ENCODE measurements around the gene RNF187. TPM values are rescaled to one million over a fixed set of nuclear protein-coding genes. Genes with fewer than 3 reads are reported as not detected.

Gene RNF187
- polyA plus RNA-seq, 1 experiment: 106 TPM

DNA sequence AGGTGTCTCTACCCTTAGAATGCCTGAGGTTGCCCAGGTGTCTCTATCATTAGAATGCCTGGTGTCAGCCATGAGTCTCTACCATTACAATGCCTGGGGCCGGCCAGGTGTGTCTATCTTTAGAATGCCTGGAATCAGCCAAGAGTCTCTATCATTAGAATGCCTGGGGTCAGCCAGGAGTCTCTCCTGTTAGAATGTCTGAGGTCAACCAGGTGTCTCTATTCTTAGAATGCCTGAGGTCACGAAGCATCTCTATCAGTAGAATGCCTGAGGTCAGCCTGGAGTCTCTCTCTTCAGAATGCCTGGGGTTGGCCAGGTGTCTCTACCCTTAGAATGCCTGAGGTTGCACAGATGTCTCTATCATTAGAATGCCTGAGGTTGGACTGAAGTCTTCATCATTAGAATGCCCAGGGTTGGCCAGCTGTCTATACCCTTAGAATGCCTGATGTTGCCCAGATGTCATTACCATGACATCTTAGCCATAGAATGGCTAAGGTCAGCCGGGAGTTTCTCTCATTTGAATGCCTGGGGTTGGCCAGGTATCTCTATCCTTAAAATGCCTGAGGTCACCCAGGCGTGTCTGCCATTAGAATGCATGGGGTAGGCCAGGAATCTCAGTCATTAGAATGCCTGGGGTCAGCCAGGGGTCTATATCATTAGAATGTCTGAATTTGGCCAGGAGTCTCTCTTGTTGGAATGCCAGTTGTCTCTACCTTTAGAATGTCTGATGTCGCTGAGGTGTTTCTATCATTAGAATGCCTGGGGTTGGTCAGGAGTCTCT, 44.0 kb downstream of the RNF187 start:
- no peaks in the 10 kb centered on the region for H3K36me3 ChIP-seq (ENCODE audit: control insufficient read depth, insufficient read depth, low read length)
- H3K27me3 ChIP-seq (ENCODE audit: control insufficient read depth, insufficient read depth, low read length): no peaks in the 10 kb centered on the region
- TF ChIP-seq, protein P1, sequence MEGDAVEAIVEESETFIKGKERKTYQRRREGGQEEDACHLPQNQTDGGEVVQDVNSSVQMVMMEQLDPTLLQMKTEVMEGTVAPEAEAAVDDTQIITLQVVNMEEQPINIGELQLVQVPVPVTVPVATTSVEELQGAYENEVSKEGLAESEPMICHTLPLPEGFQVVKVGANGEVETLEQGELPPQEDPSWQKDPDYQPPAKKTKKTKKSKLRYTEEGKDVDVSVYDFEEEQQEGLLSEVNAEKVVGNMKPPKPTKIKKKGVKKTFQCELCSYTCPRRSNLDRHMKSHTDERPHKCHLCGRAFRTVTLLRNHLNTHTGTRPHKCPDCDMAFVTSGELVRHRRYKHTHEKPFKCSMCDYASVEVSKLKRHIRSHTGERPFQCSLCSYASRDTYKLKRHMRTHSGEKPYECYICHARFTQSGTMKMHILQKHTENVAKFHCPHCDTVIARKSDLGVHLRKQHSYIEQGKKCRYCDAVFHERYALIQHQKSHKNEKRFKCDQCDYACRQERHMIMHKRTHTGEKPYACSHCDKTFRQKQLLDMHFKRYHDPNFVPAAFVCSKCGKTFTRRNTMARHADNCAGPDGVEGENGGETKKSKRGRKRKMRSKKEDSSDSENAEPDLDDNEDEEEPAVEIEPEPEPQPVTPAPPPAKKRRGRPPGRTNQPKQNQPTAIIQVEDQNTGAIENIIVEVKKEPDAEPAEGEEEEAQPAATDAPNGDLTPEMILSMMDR (IDR thresholded peaks at IDR 0.05; ENCODE audit: insufficient read depth, low read depth, low read length): no peak
- H3K4me3 ChIP-seq (ENCODE audit: low read depth, low read length): no peak overlapping the region
- ChIA-PET POLR2A (no interaction called here), CTCF (no interaction called here)
- DNase-seq (ENCODE audit: low read depth): no peak

DNA sequence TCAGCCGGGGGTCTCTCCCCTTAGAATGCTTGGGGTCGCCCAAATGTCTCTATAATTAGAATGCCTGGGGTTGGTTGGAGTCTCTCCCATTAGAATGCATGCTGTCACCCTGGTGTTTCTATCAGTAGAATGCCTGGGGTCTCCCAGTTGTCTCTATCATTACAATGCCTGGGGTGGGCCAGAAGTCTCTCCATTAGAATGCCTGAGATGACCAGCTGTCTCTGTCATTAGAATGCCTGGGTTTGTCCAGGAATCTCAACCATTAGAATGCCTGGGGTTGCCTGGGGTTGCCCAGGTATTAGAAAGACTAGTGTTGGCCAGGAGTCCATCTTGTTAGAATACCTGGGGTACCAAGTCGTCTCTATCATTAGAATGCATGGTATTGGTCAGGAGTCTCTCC, 51.6 kb downstream of the RNF187 start:
- ChIA-PET CTCF (no interaction called here), POLR2A (no interaction called here)
- no peak overlapping the region for H3K4me3 ChIP-seq (ENCODE audit: low read depth, low read length)
- DNase-seq (ENCODE audit: low read depth): no peak
- H3K36me3 ChIP-seq (ENCODE audit: control insufficient read depth, insufficient read depth, low read length): no peaks in the 10 kb centered on the region
- H3K27me3 ChIP-seq (ENCODE audit: control insufficient read depth, insufficient read depth, low read length): no peaks in the 10 kb centered on the region
- TF ChIP-seq, protein P1 (IDR thresholded peaks at IDR 0.05; ENCODE audit: insufficient read depth, low read depth, low read length): no peak

DNA sequence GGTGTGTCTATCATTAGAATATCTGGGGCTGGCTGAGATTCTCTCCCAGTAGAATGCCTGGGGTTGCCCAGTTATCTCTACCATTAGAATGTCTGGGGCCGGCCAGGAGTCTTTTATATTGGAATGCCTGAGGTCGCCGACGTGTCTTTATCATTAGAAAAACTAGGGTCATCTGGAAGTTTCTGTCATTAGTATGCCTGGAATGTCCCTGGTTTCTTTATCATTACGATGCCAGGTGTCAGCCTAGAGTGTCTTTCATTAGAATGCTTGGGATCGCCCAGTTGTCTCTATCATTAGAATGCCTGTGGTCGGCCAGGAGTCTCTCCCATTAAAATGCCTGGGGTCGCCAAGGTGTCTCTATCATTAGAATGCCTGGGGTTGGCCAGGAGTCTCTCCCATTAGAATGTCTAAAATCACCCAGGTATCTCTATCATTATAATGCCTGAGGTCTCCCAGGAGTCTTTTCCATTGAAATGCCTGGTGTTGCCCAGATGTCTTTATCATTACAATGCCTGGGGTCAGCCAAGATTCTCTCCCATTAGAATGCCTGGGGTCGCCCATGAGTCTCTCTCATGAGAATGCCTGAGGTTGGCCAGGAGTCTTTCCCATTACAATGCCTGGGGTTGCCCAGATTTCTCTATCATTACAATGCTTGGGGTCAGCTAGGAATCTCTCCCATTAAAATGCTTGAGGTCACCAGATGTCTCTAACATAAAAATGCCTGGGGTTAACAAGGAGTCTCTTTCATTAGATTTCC, 53.2 kb downstream of the RNF187 start:
- POLR2A ChIA-PET: no interaction called here
- H3K4me3 ChIP-seq (ENCODE audit: low read depth, low read length): no peak overlapping the region
- TF ChIP-seq, protein P1 (IDR thresholded peaks at IDR 0.05; ENCODE audit: insufficient read depth, low read depth, low read length): no peak

DNA sequence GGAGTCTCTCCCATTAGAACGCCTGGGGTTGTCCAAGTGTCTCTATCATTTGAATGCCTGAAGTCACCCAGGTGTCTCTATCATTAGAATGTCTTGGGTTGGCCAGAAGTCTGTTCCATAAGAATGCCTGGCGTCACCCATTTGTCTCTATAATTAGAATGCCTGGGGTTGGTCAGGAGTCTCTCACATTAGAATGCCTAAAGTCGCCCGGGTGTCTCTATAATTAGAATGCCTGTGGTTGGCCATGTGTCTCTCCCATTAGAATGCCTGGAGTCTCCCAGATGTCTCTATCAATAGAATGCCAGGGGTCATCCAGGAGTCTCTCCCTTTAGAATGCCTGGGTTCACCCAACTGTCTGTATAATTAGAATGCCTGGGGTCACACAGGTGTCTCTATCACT, 54.5 kb downstream of the RNF187 start:
- DNase-seq (ENCODE audit: low read depth): no peak
- no peaks in the 10 kb centered on the region for H3K36me3 ChIP-seq (ENCODE audit: control insufficient read depth, insufficient read depth, low read length)
- TF ChIP-seq, protein P1 (IDR thresholded peaks at IDR 0.05; ENCODE audit: insufficient read depth, low read depth, low read length): no peak
- H3K27me3 ChIP-seq (ENCODE audit: control insufficient read depth, insufficient read depth, low read length): no peaks in the 10 kb centered on the region
- CTCF ChIA-PET: no interaction called here
- POLR2A ChIA-PET: no interaction called here
- H3K4me3 ChIP-seq (ENCODE audit: low read depth, low read length): no peak overlapping the region

More for the DNA sequence above, 53.2 kb downstream of the RNF187 start:
- CTCF ChIA-PET: no interaction called here
- no peaks in the 10 kb centered on the region for H3K36me3 ChIP-seq (ENCODE audit: control insufficient read depth, insufficient read depth, low read length)
- no peak for DNase-seq (ENCODE audit: low read depth)
- H3K27me3 ChIP-seq (ENCODE audit: control insufficient read depth, insufficient read depth, low read length): no peaks in the 10 kb centered on the region

DNA sequence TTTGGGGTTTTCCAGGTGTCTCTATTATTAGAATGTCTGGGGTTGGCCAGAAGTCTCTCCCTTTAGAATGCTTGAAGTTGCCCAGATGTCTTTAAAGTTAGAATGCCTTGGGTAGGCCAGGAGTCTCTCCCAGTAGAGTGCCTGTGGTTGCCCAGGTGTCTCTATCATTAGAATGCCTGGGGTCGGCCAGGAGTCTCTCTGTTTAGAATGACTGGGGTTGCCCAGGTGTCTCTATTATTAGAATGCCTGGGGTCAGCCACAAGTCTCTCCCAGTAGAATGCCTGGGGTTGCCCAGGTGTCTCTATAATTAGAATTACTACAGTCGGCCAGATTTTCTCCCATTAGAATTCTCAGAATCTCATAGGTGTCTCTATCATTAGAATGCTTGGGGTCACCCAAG, 55.2 kb downstream of the RNF187 start:
- Histone ChIP-seq H3K27me3 (ENCODE audit: control insufficient read depth, insufficient read depth, low read length) (no peaks in the 10 kb centered on the region), H3K36me3 (ENCODE audit: control insufficient read depth, insufficient read depth, low read length) (no peaks in the 10 kb centered on the region), H3K4me3 (ENCODE audit: low read depth, low read length) (no peak overlapping the region)
- TF ChIP-seq, protein P1 (IDR thresholded peaks at IDR 0.05; ENCODE audit: insufficient read depth, low read depth, low read length): no peak
- no peak for DNase-seq (ENCODE audit: low read depth)
- POLR2A ChIA-PET: no interaction called here
- CTCF ChIA-PET: no interaction called here

Data from BJ (cell line).